ENCODE results near the gene ARRB1.
"Not testable (repeated sequence)": the region's sequence is repeated elsewhere in the genome, so short reads cannot be mapped to it uniquely, and the experiment has no call there.

Gene ARRB1

GRCh38 chr11:75324189-75324588 is 27.3 kb downstream of the ARRB1 start:
- FAIRE-seq (no peak), DNase-seq (ENCODE audit: low spot score) (no peak)

DNA sequence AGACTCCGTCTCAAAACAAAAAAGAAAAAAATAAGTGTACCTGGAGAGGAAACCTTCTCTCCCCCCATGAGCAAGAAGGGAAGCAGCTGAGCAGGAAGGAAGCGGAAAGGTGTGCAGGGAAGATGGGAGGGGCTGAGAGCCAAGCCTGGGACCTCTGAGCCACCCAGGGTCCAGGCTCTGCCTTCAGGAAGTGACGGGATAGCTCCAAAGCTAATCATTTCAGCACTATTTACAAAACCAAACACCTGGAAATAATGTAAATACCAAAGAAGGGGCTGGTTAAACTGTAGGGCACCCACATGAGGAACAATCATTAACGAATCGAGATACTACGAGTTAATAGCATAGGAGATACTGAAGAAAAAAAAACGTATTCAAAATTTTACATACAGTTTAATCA is 27.9 kb downstream of the ARRB1 start:
- no peak for FAIRE-seq
- no peak for DNase-seq (ENCODE audit: low spot score)

DNA sequence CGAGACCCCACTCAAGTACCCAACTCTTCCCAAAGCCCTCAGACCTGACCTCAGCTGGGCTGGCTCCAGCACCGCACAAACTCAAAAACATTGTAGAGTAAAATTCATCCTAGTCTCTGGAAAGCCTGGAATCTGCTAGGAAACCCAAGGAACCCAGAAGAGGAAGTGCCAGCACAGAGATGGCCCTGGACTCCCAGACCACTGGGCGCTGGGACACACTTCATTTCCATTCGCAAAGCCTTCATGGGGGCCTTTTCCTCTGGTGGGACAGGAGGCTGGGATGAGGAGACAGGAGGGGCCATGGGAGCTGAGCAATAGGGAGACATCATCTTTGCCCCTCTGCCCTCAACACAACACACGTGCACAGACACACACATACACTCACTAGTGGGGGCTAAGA is 30.8 kb downstream of the ARRB1 start:
- no peak for DNase-seq (ENCODE audit: low spot score)
- FAIRE-seq, result no peak

DNA sequence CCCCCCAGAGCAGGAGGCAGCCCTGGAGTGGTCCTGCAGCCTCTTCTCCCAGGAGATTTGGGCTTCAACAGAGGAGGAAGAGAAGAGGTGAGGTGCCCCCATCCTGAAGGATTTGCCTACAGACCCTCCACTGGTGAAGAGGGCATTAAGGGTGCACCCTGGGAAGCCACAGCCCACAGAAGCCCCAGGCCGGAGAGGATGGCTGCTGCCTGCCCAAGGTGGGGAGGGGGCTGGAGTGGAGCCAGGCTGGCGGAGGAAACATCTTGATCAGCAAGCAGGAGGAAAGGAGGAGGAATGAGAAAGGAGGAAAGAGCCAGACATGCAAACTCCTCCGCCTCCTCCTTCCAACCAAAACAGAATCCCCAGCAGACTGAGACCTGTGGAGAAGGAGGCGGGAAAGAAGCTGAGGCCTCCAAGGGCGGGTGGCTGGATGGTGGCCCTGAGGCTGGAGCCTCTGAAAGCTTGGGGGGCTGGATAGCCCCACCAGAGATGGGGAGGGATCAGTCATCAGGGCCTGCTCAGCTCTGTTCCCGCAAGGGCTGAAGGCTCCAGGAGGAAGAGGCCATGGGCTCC is 31.3 kb downstream of the ARRB1 start:
- FAIRE-seq, result no peak

DNA sequence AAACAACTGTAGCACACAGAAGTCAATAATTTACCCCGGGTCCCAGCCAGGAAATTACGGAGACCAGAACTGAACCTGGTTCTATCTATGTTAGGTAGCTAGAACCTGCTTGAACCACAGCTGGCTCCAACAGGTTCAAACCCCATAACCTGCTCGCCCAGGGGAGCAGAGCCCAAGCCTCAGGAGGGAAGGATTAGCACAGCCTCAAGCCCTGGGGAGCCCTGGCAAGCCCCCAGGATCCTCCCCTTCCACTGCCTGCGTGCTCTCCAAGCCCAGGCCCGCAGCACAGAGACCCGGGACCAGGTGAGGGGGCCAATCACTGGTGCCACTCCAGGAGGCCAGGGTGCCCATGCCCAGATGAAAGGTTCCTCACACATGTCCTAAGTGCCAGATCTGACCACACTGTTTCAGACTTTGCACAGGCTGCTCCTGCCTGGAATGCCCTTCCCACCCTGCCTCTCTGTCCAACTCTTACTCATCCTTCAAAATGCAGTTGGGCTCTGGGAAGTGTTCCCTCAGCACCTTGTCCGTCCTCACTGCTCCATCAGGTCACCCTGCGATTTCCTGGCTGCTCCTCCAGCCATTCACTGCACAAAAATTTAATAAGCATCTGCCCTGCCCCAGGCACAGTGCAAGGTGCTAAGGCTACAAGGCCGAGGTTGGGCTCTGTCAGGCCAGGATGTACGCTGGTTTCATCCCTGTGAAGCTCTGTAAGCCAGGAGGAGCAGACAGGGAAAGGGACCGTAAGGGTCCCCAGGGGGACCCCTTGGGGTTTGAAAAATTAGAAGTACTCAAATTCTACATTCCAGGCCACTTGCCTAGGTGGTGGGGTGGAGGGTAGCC is 32.2 kb downstream of the ARRB1 start:
- FAIRE-seq (no peak), DNase-seq (ENCODE audit: low spot score) (no peak)

More for the DNA sequence above, 31.3 kb downstream of the ARRB1 start:
- DNase-seq (ENCODE audit: low spot score), result no peak

GRCh38 chr11:75317446-75318122 is 33.9 kb downstream of the ARRB1 start:
- DNase-seq (ENCODE audit: low spot score) (no peak), FAIRE-seq (no peak)

DNA sequence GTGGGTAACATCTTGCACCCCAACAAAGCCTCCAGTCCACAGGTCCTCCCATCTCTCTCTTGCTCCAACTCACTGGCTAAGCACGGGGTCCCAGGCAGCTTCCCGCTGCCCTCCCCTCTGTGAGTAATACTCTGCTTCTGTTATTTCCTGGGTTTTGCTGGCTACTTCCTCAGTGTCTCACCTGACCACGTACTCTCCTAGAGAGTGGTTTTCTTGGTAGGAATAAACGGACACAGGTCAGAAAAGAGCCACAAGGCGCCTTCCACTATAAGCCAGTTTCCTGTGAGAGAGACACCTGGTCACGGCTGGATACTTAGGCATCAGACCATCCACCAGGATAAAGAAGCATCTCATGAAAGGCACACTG is 36.0 kb downstream of the ARRB1 start:
- DNase-seq (ENCODE audit: low spot score), result no peak
- FAIRE-seq, result no peak

DNA sequence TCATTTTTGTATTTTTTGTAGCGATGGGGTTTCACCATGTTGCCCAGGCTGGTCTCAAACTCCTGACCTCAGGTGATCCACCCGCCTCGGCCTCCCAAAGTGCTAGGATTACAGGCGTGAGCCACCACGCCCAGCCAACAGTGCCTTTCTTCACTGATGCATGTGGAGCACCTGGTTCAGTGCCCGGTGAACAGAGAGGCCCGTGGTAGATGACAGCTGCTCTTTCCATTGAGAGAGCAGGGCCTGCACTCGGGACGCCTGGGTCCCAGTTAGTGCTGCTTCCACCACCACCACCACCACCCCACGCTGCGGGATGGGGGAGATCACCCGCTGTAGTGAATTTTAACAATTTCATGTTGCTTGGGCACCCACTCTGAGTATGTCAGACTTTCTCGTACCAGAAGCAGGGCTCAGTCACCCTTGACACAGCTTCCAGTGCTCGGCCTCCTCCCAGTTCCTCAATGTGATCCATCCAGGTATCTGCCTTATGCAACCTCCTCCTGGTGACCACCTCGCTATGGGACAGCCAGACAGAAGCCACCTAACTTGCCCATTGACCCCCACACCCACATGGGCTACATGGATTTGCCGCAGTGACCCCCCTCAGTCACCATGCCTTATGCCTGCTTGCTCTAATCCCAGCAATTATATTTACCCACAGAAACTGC is 36.6 kb downstream of the ARRB1 start:
- DNase-seq (ENCODE audit: low spot score), result no peak
- no peak for FAIRE-seq

GRCh38 chr11:75313513-75314272 is 37.8 kb downstream of the ARRB1 start:
- DNase-seq (ENCODE audit: low spot score), result no peak
- FAIRE-seq, result no peak

DNA sequence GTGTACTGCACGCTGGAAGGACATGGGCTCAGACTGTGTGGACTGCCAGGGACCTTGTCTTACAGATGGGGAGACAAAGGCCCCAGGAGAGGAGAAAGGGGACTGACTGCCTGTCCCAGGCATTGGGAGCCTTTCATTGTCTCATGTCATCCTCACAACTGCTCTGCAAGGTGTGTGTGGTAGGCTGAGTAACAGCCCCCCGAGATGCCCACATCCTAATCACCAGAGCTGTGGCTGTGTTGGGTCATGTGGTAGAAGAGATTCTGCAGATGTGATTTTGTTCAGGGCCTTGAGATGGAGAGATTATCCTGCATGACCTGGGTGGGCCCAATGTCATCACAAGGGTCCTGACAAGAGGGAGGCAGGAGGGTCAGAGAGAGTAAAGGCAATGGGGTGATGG is 39.1 kb downstream of the ARRB1 start:
- DNase-seq (ENCODE audit: low spot score), result no peak
- no peak for FAIRE-seq

GRCh38 chr11:75311858-75312288 is 39.6 kb downstream of the ARRB1 start:
- no peak for FAIRE-seq
- DNase-seq (ENCODE audit: low spot score), result peak; percentile 67

DNA sequence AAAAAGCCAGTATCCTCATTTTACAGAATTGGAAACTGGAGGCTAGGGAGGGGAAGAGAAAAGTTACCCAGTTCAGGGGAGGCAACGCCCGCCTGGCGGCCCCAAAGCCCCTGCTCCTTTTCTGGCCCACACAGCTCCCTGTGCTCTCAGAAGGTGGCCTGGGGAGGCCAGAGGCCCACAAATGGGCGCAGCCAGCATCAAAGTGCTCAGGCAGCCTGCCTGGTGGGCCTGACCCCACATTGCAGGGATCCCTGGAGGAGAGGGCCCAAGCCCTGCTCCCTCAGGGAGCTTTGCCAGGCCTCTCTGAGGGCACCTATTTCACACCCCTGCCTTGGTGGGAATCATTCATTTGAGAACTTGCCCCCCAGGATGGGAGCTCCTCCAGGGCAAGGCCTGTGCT is 42.5 kb downstream of the ARRB1 start:
- DNase-seq (ENCODE audit: low spot score), result no peak
- no peak for FAIRE-seq

- DNase-seq (ENCODE audit: low spot score) (no peak), FAIRE-seq (no peak)
Observed at GRCh38 chr11:75308116-75308515, 43.3 kb downstream of the ARRB1 start.

GRCh38 chr11:75307058-75307457 is 44.4 kb downstream of the ARRB1 start:
- FAIRE-seq (no peak), DNase-seq (ENCODE audit: low spot score) (no peak)

DNA sequence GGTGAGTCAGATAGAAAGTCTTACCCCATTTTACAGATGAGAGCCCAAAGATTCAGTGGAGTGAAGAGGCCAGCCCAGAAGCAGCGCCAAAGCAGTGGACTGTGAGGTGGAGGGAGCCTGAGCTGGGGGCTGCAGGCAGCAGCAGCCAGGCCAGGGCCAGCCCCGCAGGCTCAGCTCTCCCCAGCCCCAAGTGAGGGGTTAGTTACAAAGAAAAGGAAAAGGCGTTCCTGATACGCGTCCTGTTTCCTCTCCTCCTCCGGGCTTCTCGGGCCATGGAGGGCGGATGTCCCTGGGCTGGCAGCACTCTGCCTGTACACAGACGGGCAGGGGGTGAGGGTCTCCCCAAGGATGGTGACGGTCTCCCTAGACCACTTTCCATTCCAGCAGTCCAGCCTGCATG is 44.9 kb downstream of the ARRB1 start:
- no peak for FAIRE-seq
- no peak for DNase-seq (ENCODE audit: low spot score)

- FAIRE-seq (no peak), DNase-seq (ENCODE audit: low spot score) (no peak)
Observed at GRCh38 chr11:75305993-75306392, 45.5 kb downstream of the ARRB1 start.

- FAIRE-seq, result peak; percentile 55
- DNase-seq (ENCODE audit: low spot score), result no peak
Observed at GRCh38 chr11:75305452-75305851, 46.0 kb downstream of the ARRB1 start.

GRCh38 chr11:75304941-75305340 is 46.5 kb downstream of the ARRB1 start:
- FAIRE-seq; DNase-seq (ENCODE audit: low spot score): not testable (repeated sequence)

DNA sequence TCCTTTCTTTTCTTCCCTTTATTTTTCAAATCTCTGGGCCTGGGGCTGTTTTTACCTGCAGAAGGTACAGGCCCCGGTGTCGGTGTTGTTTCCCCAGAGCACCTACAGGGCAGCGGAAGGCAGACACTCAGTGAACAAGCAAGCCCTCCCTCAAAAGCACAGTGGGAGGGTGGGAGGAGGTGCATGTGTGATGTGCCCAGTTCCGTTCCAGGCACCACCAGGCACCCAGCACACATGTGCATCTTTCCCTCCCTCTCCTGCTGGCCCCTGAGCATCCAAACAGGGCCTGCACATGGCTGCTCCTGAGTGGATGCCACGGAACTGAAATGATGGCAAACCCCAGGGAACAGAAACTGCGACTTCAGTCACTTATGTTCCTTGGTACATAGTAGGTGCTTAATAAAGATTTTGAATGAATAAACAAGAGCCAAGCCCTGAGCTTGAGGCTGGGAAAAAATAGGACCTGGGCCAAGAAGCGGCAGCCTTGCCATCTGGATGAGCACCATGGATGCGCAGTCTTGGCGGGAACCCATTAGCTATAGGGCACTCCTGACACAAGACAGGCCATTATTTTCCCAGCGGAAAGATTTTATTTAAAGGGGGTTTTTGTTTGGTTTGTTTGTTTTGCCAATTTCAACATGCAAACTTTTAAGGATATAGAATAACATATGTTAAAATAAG is 47.8 kb downstream of the ARRB1 start:
- DNase-seq (ENCODE audit: low spot score) (no peak), FAIRE-seq (no peak)

DNA sequence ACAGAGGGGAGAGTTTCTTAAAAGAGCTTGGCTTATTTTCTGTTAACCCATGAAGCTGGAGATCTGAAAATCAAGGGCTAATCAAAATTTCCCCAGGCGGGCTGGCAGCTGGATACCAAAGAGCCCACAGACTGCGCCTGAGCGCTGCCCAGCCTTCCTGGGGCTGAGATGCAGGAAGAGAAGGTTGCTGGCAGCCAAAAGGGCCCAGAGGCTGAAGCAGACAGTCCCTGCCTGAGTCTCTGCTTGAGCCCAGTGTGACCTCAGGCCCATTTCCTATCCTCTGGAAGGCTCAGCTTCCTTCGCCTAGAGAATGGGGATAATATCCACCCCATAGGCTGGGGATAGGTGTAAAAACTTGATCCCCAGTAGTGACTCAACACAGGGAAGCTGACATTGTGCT is 49.1 kb downstream of the ARRB1 start:
- no peak for FAIRE-seq

More for the DNA sequence above, 49.1 kb downstream of the ARRB1 start:
- no peak for DNase-seq (ENCODE audit: low spot score)
